ENCODE measurements around the gene CHRNA10.
"Not testable (repeated sequence)": the region's sequence is repeated elsewhere in the genome, so short reads cannot be mapped to it uniquely, and the experiment has no call there.

- TF ChIP-seq CTCF (conservative IDR thresholded peaks at IDR 0.05); EZH2 (IDR thresholded peaks at IDR 0.05; ENCODE audit: low read depth): not testable (repeated sequence)
Measured at GRCh38 chr11:3652514-3652913, 18.7 kb downstream of the CHRNA10 start.

Data from PC-9 (cell line).